ENCODE data around the gene TEDC1.

Gene TEDC1

DNA sequence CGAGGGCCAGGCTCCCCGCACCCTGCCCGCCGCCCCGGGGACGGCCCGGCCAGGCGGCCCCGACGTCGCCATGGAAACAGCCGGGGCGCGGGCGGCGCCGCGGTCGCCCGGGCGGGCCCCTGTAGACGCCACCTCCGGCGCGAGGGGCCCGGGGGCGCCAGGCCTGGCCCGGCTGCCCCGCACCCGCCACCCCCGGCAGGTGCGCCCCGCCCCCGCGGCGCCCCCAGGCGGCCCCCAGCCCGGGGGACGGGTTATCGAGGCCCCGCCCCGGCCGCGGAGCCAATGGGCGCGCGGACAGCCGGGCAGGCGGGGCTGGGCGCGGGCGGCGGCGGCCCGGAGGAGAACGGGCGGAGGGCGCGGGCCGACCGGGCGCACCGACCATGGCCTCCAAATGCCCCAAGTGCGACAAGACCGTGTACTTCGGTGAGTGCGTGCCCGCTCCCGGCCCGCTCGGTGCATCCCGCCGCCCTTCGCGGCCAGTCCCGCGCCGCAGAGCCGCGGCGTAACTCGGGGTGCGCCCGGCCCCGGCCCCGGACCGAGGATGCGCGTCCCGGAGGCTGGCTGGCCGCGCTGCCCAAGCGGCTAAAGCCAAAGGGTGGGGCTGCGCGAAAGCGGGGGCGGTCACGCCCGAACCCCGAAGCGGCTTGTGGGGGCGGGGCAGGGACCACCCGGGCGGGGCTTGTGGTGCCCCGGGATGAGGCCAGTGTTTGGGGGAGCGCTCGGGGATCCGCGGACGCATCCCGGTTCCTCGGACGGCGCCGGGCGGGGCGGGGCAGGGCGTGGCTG is 16.4 kb upstream of the TEDC1 start, which contains the start of gene CRIP2:
TSS of gene CRIP2 (plus strand) at position 339 of the 786 bp plus-strand sequence. CDS start at position 381, 42 bp downstream.
- DNase-seq (ENCODE audit: low read depth), result peak; percentile 48

DNA sequence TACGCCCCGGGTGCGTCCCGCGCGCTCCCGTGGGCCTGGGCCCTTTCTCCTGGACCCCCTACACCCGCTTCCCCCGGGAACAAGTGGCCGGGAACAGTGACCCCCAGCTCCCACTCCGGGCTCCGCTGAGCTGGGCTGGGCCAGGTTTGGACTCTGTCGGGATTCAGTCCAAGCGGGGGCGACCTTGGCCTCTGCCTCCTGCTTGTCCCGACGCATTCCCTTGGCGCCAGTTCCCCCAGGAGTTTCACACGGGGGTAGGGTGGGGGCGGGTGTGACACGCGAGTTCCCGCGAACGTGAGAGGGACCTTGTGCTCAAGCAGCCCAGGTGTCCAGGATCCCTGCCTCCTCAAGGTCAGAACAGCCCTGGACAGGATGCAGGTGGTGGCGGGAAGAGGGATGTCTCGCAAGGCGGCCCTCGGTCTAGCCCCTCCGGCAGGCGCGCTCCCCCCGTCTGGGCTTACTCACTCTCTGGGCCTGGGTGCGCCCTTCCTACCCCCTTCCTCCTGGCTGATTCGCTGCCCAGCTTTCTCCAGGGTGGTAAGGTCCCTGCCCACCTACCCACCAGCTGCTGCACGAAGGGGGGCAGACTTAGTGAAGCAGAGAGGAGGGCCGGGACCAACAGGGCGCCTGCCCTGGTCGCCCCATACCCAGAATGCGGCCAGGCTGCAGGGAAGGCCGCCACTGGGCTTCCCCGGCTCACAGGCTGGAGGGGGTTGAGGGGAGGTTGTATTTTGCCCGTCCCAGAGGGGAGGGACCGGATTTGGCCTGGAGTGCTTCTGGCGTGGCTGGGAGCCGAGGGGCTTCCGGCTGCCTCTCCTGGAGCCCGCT is 15.6 kb upstream of the TEDC1 start:
- DNase-seq (ENCODE audit: low read depth), result peak; percentile 38

DNA sequence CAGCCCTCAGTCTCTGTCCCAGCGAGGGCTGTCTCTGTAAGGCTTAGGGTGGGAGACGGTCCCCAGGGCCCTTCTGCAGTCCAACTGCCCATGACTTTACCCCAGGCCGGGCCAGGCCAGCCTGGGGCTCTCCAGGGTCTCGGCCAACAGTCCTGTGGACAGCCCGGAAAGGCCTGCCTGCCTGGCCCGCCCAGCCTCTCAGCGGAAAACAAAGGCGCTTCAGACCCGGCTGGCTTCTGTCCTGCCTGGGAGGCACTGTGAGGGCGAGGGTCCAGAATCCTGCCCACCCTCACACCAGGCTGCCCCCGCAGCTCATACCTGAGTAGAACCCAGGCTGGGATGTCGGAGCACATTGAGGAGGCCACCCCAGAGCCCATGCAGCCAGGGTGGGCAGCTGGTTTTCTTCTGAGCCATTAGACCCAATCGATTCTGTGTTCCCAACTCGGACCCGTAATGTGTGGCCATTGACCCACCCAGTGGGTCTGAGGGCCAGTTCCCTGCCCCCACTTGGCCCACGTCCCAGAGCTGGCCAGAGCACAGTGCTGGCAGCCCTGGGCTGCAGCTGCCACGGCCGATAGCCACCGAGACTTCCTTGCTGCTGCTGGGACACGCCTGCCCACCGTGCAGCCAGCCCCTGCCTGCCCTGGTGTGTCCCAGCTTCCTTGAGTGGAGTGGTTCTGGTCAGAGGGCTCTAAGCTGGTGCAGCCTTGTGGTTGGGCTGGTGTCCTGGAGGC is 14.8 kb upstream of the TEDC1 start:
- no peak for DNase-seq (ENCODE audit: low read depth)

DNA sequence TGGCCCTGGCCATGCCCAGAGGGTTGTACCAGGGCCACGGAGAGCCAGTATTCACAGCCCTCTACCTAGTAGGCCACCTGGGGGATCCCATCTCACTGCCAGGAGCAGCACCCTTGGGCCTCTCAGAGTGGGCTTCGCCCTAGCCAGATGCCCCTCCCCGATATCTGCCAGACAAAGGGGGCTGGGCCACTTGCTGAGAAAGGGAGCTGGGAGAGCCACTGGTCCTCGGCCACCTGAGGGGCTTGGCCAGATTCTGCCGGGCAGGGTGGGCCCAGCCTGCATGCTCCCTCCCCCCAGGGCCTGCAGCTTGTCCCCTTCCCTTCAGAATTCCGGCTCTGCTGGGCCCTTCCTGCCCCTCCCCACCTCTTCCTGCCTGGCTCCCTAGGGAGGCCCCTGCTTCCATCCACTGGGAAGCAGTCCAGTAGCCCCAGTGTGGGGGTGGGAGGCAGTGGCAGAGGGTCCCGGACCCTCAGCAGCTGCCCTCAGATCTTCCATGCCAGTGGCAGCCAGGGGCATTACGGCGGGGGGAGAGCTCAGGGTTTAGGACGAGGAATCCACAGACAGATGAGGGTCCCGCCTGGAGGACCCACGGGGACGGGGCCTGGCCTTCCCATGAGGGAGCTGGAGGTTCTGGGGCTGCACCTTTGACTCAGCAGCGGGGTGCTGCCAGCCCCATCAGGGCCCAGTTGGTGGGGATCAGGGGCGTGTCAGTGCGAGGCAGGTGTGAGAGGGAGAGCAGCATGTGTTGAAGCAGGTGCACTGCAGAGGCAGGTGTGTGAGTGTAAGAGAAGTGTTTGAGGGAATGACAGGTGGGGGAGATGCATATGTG is 14.0 kb upstream of the TEDC1 start:
- DNase-seq (ENCODE audit: low read depth), result no peak

DNA sequence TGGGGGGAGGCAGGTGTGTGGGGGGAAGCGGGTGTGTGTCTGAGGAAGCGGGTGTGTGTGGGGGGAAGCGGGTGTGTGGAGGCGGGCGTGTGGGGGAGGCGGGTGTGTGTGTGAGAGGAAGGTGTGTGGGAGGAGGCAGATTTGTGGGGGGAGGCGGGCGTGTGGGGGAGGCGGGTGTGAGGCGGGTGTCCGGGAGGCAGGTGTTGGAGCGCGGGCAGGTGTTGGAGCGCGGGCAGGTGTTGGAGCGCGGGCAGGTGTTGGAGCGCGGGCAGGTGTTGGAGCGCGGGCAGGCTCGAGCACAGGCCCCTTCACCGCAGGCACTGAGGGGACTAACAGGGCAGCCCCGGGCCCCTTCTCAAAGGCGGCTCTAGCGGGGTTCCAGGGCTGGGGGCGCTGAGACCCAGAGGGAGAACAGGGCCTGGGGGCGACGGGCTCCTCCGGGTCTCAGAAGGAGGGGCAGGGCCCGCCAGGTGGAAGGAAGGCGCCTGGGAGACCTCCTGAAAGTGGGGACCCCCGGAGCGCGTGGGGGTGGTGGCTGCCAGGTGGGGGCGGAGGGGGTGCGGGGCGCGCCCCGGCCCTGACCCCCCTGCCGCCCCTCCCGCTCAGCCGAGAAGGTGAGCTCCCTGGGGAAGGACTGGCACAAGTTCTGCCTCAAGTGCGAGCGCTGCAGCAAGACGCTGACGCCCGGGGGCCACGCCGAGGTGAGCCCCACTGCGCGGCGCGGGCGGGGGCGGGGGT is 13.2 kb upstream of the TEDC1 start:
- no peak for DNase-seq (ENCODE audit: low read depth)

DNA sequence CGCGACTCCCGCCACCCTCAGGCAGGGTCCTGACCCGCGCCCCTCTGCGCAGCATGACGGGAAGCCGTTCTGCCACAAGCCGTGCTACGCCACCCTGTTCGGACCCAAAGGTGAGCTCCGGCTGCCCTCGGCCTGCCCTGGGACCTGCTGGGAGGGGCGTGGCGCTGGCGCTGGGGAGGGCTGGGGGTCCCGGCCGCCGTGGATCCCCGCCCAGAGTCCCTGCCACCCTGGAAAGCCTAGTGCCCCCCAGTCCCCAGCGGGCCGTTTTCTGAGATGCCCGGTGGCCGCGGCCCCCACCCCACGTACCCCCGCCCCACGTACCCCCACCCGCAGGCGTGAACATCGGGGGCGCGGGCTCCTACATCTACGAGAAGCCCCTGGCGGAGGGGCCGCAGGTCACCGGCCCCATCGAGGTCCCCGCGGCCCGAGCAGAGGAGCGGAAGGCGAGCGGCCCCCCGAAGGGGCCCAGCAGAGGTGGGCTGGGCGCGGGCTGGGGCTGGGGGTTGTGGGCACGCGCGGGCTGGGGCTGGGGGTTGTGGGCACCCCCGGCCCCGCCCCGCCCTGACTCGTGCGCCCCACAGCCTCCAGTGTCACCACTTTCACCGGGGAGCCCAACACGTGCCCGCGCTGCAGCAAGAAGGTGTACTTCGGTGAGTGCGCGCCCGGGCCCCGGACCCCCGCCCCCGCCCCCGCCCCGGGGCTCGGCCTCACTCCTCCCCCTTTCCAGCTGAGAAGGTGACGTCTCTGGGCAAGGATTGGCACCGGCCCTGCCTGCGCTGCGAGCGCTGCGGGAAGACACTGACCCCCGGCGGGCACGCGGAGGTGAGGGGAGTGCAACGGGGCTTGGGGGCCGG is 12.4 kb upstream of the TEDC1 start:
- DNase-seq (ENCODE audit: low read depth), result no peak

DNA sequence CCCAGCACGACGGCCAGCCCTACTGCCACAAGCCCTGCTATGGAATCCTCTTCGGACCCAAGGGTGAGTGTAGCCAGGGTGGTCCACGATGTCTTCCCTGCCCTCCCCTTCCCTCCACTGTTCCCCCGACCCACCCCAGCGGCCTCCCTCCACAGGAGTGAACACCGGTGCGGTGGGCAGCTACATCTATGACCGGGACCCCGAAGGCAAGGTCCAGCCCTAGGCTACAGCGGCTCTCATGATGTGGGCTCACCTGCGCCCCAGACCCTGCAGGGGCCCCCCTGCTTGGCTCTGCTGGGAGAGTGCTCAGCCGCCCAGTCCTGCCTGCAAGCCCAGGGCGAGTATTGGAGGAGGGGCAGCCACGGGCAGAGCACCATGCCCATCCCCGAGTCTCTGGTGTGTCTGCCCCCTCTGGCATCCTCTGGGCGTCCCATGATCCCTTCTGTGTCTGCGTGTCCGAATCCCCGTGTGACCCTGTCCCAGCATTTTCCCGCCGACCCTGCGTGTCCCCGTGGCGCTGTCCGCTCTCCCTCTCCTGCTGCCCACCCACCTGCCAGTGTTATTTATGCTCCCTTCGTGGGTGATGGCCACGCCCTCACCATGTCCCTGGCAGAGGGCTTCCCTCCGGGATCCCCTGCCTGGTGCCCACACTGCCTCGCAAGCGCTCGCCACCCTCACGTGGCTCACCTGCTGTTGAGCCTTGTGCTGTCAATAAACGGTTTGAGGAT is 11.5 kb upstream of the TEDC1 start:
- DNase-seq (ENCODE audit: low read depth), result no peak

DNA sequence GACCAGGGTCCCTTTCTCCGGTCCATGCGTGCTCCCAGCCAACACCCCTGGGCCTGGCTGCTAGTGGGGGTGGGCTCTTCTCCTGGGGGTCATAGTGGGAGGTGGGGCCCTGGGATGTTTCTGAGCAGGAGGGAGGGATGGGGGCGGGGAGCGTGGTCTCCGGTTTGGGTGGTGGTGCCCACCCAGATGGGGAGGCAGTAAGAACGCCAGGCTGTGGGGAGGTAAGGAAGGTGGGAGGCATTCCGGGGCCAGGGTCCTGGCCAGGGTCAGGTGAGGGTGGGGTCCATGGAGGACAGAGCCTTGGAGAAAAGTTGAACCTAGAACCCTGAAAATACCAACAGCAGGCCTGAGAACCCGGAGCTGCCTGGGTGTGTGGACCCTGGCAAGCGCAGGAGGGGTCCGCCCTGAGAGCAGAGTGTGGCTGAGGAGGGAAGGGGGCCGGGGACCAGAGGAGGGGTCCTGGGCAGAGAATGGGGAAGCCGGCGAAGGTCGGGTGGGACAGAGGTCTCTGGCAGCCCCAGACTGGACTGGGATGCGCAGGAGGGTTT is 10.8 kb upstream of the TEDC1 start:
- DNase-seq (ENCODE audit: low read depth), result no peak

DNA sequence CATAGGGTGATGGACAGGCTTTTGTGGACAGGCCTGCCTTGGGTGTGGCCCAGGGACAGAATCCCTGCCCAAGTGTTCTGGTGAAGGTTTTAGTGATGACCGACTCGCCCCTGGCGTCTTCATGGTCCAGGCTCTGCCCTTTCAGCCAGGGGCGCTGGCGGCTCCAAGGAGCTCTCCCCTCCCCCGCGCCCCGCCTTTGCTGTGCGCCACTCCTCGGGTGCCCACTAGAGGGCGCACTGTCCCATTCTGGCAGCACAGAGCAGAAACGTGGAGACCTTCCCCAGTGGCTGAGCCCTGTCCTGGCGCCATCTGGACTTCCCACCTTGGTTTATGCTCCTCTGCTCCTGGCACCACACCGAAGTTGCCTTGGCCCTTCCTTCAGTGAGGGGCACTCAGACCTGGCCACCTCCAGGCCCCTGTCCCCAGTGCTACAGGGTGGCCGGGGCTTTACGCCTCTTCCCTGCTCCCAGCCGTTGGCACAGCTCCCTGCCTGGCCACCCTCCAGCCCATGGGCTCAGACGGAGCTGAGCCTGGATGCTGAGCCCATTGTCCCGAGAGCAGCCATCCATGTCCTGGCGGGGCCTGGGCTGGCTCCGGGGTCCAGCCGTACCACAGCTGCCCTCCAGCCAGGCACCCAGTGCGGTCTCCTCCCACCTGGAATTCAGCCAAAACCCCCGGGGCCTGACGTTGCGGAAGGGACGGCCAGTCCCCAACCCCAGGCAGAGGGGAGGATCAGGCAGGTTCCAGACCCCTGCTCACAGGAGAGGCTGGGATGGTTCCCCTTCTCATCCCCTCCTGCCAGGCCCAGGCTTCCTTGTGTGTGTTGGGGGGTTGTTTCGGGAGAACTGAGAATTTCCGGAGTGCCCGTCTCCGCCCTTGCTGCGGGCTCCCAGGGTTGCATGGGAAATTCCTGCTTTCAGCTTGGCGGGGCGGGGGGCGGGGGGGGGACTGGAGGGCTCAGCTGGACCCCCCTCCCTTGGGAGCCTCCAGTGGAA is 9.9 kb upstream of the TEDC1 start:
- peak; percentile 86 for DNase-seq (ENCODE audit: low read depth)

DNA sequence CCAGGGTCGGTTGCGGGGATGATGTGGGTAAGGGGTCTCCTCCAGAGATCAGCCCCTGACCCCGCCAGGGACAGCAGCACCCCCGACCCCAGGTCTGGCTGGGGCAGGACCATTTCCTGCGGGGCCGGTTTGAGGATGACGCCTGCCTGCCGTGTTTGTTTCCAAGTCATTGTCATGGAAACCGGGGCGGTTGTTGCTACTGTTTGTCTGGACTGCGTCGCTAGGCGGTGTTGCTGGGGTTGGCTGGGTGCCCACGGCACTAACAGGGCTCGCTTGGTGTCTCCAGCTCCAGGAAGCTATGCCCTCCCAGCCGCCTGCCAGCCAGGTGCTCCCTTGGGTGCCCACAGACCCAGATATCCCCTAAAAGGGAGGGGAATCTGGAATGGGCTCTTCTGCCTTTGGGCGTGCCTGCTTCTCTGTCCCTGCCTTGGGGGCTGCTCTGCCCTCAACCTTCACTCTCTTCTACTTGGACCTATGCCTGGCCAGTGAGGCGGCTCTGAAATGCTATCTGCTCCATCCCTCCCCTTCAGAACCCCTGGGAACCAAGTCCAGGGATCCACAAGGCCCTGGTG is 9.1 kb upstream of the TEDC1 start:
- DNase-seq (ENCODE audit: low read depth), result peak; percentile 98

DNA sequence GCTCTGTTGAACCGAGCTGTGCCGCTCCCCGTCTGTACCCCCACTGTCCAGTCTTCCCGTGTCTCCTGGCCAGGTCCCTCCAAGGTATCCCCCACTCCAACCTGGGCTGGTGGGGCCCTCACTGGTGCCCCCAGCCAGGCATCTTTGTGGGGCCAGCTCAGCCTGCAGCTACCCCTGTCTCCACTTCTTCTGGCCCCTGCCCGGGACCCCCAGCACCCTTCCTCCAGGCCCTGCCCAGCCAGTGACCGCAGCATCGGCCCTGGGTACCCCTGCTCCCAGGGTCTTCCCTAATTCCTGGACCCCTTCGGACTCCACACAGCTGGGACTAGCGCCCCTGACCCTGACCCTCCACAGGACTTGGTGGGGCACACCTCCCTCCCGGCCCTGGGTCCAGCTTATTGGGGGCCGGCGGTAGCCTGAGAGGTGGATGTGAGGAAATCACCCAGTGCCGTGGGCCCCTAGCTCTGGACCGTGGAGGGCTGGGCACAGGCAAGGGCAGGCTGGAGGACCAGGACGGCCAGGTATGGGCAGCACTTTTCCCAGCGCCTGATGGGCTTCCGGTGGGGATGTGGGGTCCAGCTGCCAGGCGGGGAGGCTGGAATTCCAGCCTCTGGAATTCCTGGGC is 8.4 kb upstream of the TEDC1 start:
- no peak for DNase-seq (ENCODE audit: low read depth)

DNA sequence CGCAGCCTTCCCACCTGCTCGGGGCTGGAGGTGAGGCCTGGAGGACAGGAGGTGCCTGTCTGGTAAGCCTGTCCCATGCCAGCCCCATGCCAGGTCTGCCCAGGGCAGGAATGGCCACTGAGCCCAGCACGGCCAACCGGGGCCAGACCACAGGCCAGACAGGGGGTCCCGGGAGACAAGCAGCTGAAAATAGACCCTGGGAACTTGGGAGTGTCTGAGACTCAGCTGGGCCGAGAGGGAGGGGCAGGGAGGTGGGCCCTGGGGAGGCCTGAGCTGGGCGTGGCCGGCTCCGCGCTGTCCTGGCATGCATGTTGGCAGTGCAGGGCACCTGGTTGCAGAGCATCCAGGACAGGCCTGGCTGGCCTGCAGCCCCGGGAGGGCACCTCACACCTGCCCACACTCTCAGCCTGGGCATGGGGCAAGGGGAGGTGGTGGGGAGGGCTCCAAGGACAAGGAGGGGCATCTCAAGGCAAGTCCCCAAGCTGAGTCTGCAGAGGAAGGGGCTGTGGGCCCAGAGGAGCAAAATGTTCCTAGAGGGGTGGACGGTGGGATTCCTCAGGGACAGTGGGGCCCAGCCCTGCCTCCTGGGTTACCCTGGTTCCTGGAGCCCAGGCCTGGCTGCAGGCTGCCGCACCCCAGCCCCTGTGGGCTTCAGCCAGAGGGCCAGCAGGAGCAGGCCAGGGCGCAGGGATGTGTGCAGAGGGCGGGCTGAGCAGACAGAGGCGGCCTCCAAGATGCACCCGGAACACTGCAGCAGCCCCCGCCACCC is 7.6 kb upstream of the TEDC1 start:
- no peak for DNase-seq (ENCODE audit: low read depth)

DNA sequence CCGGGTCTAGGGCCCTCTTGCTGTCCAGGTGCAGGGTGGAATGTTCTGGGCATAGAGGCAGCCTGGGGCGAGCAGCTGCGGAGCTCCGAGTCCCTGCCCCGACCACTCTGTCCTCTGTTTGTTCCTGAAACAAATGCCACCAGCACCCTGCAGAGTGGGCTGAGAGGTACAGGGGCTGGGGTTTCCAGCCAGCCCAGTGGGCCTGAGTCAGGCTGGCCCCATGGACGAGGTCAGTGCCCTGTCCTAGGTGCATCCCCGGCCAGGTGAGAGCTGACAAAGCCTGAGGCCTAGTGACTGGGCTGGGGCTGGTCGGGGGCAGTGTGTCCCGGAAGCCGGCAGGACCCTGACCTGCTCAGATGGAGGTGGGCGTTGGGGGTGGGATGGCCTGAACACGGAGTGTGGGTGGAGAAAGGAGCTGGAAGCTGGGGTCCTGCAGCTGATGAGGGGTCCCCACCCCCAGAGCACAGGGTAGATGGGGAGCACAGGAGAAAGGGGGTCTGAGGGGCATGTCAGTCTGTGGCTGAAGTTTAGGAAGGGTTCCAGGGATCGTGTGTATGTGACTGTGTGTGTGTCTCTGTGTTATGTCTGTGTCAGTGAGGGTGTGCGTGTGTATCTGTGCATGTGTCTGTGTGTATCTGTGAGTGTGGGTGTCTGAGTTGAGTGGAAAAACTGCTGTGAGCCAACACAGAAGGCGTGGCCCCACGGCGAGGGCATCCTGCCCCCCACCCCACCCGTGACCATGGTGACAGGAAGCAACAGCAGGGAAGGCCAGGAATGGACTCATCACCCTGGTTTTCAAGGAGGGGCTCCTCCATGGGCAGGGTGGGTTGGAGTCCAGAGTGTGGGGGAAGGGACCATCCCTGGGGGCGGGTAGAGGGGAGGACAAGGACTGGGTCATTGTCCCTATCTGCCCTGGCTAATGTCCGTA is 6.7 kb upstream of the TEDC1 start:
- peak; percentile 51 for DNase-seq (ENCODE audit: low read depth)

DNA sequence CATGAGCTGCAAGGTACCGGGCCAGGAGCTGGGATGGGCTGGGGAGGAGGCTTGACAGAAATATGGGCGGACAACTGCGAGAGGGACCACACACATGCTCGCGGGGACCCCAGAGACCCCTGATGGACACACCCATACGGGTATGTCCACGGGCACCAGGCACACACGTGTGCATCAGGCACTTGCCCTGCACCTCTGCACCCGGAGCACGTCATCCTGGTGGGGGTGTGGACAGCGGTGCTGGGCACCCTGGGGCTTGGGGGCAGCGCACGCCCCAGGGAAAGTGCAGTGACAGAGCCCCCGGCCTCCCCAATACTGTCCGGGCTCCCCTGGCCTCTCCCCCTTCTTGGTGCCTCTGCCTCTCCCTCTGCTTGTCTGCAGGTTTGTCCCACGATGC is 6.1 kb upstream of the TEDC1 start:
- DNase-seq (ENCODE audit: low read depth), result no peak

DNA sequence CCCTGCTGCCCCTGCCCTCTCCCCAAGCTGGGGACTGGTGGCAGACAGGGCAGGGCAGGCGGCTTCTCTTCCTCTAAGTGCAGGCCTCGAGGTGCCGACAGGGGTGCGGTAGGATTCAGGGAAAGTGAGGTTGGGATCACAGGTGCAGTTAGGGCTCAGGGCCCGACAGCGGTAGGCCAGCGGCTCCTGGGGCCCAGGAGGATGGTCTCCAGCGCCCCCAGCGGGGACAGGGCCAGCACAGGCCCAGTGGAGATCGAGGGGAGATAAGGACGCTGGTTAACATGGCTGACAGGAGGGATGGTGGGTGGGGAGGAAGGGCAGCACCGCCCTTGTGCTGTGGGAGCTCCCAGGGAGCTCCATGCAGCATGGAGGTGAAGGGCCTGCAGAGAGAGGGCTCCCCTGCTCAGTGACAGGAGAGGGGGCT is 5.3 kb upstream of the TEDC1 start:
- no peak for DNase-seq (ENCODE audit: low read depth)
